ENCODE results near the gene NXPE4. TPM values are rescaled to one million over a fixed set of nuclear protein-coding genes. Genes with fewer than 3 reads are reported as not detected.
"Not testable (repeated sequence)": the region's sequence is repeated elsewhere in the genome, so short reads cannot be mapped to it uniquely, and the experiment has no call there.

NXPE4 gene
- total RNA-seq: not detected in 2 replicates

GRCh38 chr11:114595571-114595970 lies at the start of gene NXPE4:
Gene NXPE4 (minus strand): TSS chr11:114595786. CDS start chr11:114594759, 1,027 bp downstream.
- Mint-ChIP-seq H3K27me3 (no peaks in the 10 kb centered on the region), H3K4me3 (no peak within 1 kb of the TSS), H3K27ac (no peak within 1 kb of the TSS), H3K36me3 (ENCODE audit: low read depth) (no peaks in the 10 kb centered on the region), H3K4me1 (no peaks in the 10 kb centered on the region), H3K9me3 (no peaks in the 10 kb centered on the region)
- ChIA-PET CTCF (no interaction called here), POLR2A (no interaction called here)
- ATAC-seq (ENCODE audit: low read depth) (no peak), DNase-seq (no peak)
- no peak for TF ChIP-seq CTCF (IDR thresholded peaks at IDR 0.05)
- intact Hi-C loops (cut with micrococcal nuclease): no loop called here

DNA sequence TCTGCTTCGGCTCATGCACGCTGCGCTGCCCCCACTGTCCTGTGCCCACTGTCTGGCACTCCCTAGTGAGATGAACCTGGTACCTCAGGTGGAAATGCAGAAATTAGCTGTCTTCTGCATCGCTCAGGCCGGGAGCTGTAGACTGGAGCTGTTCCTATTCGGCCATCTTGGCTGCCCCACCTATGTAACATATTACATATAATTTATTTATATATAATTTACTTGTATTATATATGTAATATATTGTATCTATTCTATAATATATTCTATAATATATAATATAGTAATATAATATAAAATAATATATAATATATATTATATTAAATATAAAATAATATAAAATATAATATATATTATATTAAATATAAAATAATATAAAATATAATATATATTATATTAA lies 43.9 kb upstream of the NXPE4 start:
- H3K9me3 Mint-ChIP-seq; intact Hi-C loops (cut with micrococcal nuclease); POLR2A ChIA-PET; ATAC-seq (ENCODE audit: low read depth); H3K27ac Mint-ChIP-seq; H3K27me3 Mint-ChIP-seq; H3K4me3 Mint-ChIP-seq; DNase-seq; H3K36me3 Mint-ChIP-seq (ENCODE audit: low read depth); CTCF ChIA-PET; H3K4me1 Mint-ChIP-seq: not testable (repeated sequence)

GRCh38 chr11:114631445-114631965 lies 35.9 kb upstream of the NXPE4 start:
- DNase-seq; POLR2A ChIA-PET; intact Hi-C loops (cut with micrococcal nuclease); H3K9me3 Mint-ChIP-seq; H3K27me3 Mint-ChIP-seq; H3K27ac Mint-ChIP-seq; CTCF ChIA-PET; H3K4me1 Mint-ChIP-seq; ATAC-seq (ENCODE audit: low read depth); H3K4me3 Mint-ChIP-seq; H3K36me3 Mint-ChIP-seq (ENCODE audit: low read depth): not testable (repeated sequence)

- H3K4me3 Mint-ChIP-seq: no peak overlapping the region
- no peaks in the 10 kb centered on the region for H3K9me3 Mint-ChIP-seq
- ChIA-PET POLR2A (no interaction called here), CTCF (no interaction called here)
- no peaks in the 10 kb centered on the region for H3K27me3 Mint-ChIP-seq
- H3K4me1 Mint-ChIP-seq: no peaks in the 10 kb centered on the region
- H3K36me3 Mint-ChIP-seq (ENCODE audit: low read depth): no peaks in the 10 kb centered on the region
- TF ChIP-seq CTCF (IDR thresholded peaks at IDR 0.05): no peak
- no peak for DNase-seq
- no peak for ATAC-seq (ENCODE audit: low read depth)
- intact Hi-C loops (cut with micrococcal nuclease): no loop called here
- H3K27ac Mint-ChIP-seq: no peak overlapping the region
These were observed 29.7 kb upstream of the NXPE4 start for GRCh38 chr11:114625294-114625693.

GRCh38 chr11:114624455-114625207 lies 29.0 kb upstream of the NXPE4 start:
- no peak for ATAC-seq (ENCODE audit: low read depth)
- TF ChIP-seq CTCF (IDR thresholded peaks at IDR 0.05): no peak
- Mint-ChIP-seq H3K27ac (no peak overlapping the region), H3K27me3 (no peaks in the 10 kb centered on the region), H3K4me3 (no peak overlapping the region), H3K4me1 (no peaks in the 10 kb centered on the region), H3K9me3 (no peaks in the 10 kb centered on the region), H3K36me3 (ENCODE audit: low read depth) (no peaks in the 10 kb centered on the region)
- DNase-seq: no peak
- POLR2A ChIA-PET: no interaction called here
- CTCF ChIA-PET: no interaction called here
- intact Hi-C loops (cut with micrococcal nuclease): no loop called here

DNA sequence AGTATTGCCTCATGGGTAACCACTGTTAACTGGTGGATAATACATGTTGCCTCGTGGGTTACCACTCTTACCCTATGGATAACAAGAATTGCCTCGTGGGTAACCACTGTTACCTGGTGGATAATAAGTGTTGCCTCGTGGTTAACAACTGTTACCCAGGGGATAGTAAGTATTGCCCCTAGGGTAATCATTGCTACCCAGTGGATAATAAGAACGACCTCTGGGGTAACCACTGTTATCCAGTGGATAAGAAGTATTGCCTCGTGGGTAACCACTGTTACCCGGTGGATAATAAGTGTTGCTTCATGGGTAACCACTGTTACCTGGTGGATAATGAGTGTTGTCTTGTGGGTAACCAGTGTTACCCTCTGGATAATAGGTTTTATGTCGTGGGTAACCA lies 28.1 kb upstream of the NXPE4 start:
- CTCF ChIA-PET: no interaction called here
- H3K27me3 Mint-ChIP-seq: no peaks in the 10 kb centered on the region
- no peaks in the 10 kb centered on the region for H3K36me3 Mint-ChIP-seq (ENCODE audit: low read depth)
- H3K4me3 Mint-ChIP-seq: no peak overlapping the region
- ATAC-seq (ENCODE audit: low read depth): no peak
- no peak for DNase-seq
- no peaks in the 10 kb centered on the region for H3K9me3 Mint-ChIP-seq
- no peaks in the 10 kb centered on the region for H3K4me1 Mint-ChIP-seq
- intact Hi-C loops (cut with micrococcal nuclease): no loop called here
- H3K27ac Mint-ChIP-seq: no peak overlapping the region
- no peak for TF ChIP-seq CTCF (IDR thresholded peaks at IDR 0.05)
- POLR2A ChIA-PET: no interaction called here

All from activated B cell treated with CpG ODN at 0.5 μM for 24 hours (primary cell).